Neural progenitor cell (in vitro differentiated cells): ENCODE measurements around the gene ZFPM1. TPM values are rescaled to one million over a fixed set of nuclear protein-coding genes. Genes with fewer than 3 reads are reported as not detected.
A peak's percentile ranks its signal among the peaks of the same experiment; 100 is the strongest.

Experiments
- DNase-seq: peaks from one replicate; pipeline ENCODE4 v3.0.0-alpha.2; 2016; ENCODE audit warnings: low spot score
- H2AFZ ChIP-seq: fragments of 200-600 bp; sonication (generic); replicated peaks from 2 replicates; pipeline ENCODE4 v1.6.1; 2016; ENCODE audit warnings: antibody characterized with exemption
- H3F3A ChIP-seq: fragments of 200-600 bp; sonication (generic); 2 replicates; pipeline ENCODE4 v1.6.1; 2016; ENCODE audit warnings: antibody characterized with exemption, low read depth
- H3K27ac ChIP-seq: fragments of 200-600 bp; sonication (generic); 2 replicates; pipeline ENCODE4 v1.5.1; 2016; ENCODE audit warnings: mild to moderate bottlenecking
- H3K27me3 ChIP-seq: fragments of 200-600 bp; sonication (generic); 2 replicates; pipeline ENCODE4 v1.6.1; 2016; ENCODE audit warnings: mild to moderate bottlenecking, moderate library complexity
- H3K36me3 ChIP-seq: fragments of 200-600 bp; sonication (generic); 2 replicates; pipeline ENCODE4 v1.5.1; 2016
- H3K4me1 ChIP-seq: fragments of 200-600 bp; sonication (generic); 2 replicates; pipeline ENCODE4 v1.6.1; 2016; ENCODE audit warnings: mixed run types
- H3K4me2 ChIP-seq: fragments of 200-600 bp; sonication (generic); 2 replicates; pipeline ENCODE4 v1.6.1; 2016
- H3K4me3 ChIP-seq: fragments of 200-600 bp; sonication (generic); 2 replicates; pipeline ENCODE4 v1.5.1; 2016
- H3K79me2 ChIP-seq: fragments of 200-600 bp; sonication (generic); 2 replicates; pipeline ENCODE4 v1.6.1; 2016; ENCODE audit warnings: low read depth
- H3K9ac ChIP-seq: fragments of 200-600 bp; sonication (generic); 2 replicates; pipeline ENCODE4 v1.6.1; 2016
- H3K9me3 ChIP-seq: fragments of 200-600 bp; sonication (generic); 2 replicates; pipeline ENCODE4 v1.5.1; 2016; ENCODE audit warnings: low read depth
- H4K20me1 ChIP-seq: fragments of 200-600 bp; sonication (generic); 2 replicates; pipeline ENCODE4 v1.6.1; 2016; ENCODE audit warnings: low read depth
- H3K27ac Mint-ChIP-seq: 3 replicates; pipeline ENCODE4 v1.8.0; 2021; ENCODE audit warnings: mixed read lengths
- H3K27me3 Mint-ChIP-seq: 2 replicates; pipeline ENCODE4 v1.8.0; 2022; ENCODE audit warnings: low read depth, mild to moderate bottlenecking, inconsistent platforms, moderate library complexity, mixed read lengths; ENCODE audit not compliant: insufficient read depth
- H3K36me3 Mint-ChIP-seq: 3 replicates; pipeline ENCODE4 v1.8.0; 2021; ENCODE audit warnings: mixed read lengths
- H3K4me1 Mint-ChIP-seq: 3 replicates; pipeline ENCODE4 v1.8.0; 2021; ENCODE audit warnings: mixed read lengths
- H3K4me3 Mint-ChIP-seq: 3 replicates; pipeline ENCODE4 v1.8.0; 2021; ENCODE audit warnings: mild to moderate bottlenecking, moderate library complexity, mixed read lengths
- H3K9me3 Mint-ChIP-seq: 3 replicates; pipeline ENCODE4 v1.8.0; 2020; ENCODE audit warnings: mixed read lengths
- EZH2 ChIP-seq: fragments of 200-600 bp; sonication (generic); IDR thresholded peaks from 2 replicates; pipeline ENCODE4 v1.6.1; 2017; ENCODE audit warnings: antibody characterized with exemption, mild to moderate bottlenecking, moderate library complexity
- EZH2phosphoT487 ChIP-seq: fragments of 200-600 bp; sonication (generic); IDR thresholded peaks from 2 replicates; pipeline ENCODE4 v1.6.1; 2017; ENCODE audit warnings: antibody characterized with exemption
- total RNA-seq: library from RNA; depleted of rRNA; stranded (reverse); fragments of >200 nt; gene quantifications from 2 replicates; pipeline ENCODE4 v1.2.3, GENCODE V29; 2015; ENCODE audit warnings: low replicate concordance
- TF ChIP-seq, protein P1 (sequence below): fragments of 200-600 bp; sonication (generic); IDR thresholded peaks from 2 replicates; pipeline ENCODE4 v1.5.1; 2017; ENCODE audit warnings: antibody characterized with exemption, mild to moderate bottlenecking

ZFPM1 gene
- total RNA-seq, 1 donor from 2014 or later = 0.36 TPM

DNA sequence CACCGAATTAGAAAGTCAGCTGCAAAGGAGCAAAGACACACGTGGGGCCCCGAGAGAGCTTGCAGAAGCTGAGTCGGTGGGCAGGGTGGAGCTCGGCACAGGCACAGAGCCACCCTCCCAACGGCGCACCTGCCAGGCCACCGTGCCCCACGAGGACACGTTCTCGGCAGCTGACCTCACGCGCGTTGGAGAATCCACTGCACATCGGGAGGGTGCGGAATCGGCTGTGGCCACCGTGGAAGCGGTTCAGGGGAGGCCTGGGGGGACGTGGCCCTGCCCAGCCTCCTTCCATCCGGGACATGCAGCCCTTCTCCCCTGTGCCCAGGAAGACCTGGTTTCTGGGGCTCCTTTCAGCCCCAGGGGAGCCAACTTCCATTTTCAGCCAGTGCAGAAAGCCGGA is 20.9 kb upstream of the ZFPM1 start:
- Mint-ChIP-seq H3K36me3 (no peaks in the 10 kb centered on the region), H3K27me3 (peaks cover 4% of the 10 kb centered on the region), H3K4me3 (peak overlapping the region; percentile 18), H3K4me1 (no peaks in the 10 kb centered on the region), H3K9me3 (no peaks in the 10 kb centered on the region), H3K27ac (no peak overlapping the region)
- Histone ChIP-seq H3K79me2 (no peaks in the 10 kb centered on the region), H2AFZ (no peak overlapping the region), H3K4me3 (no peak overlapping the region), H3K4me1 (peaks cover under 1% of the 10 kb centered on the region), H3K4me2 (no peak overlapping the region), H3K27ac (no peak overlapping the region), H3K36me3 (no peaks in the 10 kb centered on the region), H3F3A (no peaks in the 10 kb centered on the region), H3K27me3 (no peaks in the 10 kb centered on the region), H3K9ac (no peak overlapping the region), H4K20me1 (no peaks in the 10 kb centered on the region), H3K9me3 (no peaks in the 10 kb centered on the region)
- TF ChIP-seq, protein P1, sequence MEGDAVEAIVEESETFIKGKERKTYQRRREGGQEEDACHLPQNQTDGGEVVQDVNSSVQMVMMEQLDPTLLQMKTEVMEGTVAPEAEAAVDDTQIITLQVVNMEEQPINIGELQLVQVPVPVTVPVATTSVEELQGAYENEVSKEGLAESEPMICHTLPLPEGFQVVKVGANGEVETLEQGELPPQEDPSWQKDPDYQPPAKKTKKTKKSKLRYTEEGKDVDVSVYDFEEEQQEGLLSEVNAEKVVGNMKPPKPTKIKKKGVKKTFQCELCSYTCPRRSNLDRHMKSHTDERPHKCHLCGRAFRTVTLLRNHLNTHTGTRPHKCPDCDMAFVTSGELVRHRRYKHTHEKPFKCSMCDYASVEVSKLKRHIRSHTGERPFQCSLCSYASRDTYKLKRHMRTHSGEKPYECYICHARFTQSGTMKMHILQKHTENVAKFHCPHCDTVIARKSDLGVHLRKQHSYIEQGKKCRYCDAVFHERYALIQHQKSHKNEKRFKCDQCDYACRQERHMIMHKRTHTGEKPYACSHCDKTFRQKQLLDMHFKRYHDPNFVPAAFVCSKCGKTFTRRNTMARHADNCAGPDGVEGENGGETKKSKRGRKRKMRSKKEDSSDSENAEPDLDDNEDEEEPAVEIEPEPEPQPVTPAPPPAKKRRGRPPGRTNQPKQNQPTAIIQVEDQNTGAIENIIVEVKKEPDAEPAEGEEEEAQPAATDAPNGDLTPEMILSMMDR = no peak
- TF ChIP-seq EZH2phosphoT487 = no peak
- no peak for TF ChIP-seq EZH2
- DNase-seq = no peak

GRCh38 chr16:88432753-88433152 is 20.3 kb upstream of the ZFPM1 start:
- Histone ChIP-seq H3K27me3 (peaks cover 4% of the 10 kb centered on the region), H3K4me1 (peaks cover 6% of the 10 kb centered on the region), H3K4me2 (no peak overlapping the region), H3K9ac (no peak overlapping the region), H3K4me3 (no peak overlapping the region), H3F3A (no peaks in the 10 kb centered on the region), H3K27ac (no peak overlapping the region), H3K36me3 (no peaks in the 10 kb centered on the region), H3K79me2 (no peaks in the 10 kb centered on the region), H2AFZ (no peak overlapping the region), H4K20me1 (no peaks in the 10 kb centered on the region), H3K9me3 (no peaks in the 10 kb centered on the region)
- DNase-seq = no peak
- Mint-ChIP-seq H3K27ac (no peak overlapping the region), H3K4me3 (no peak overlapping the region), H3K4me1 (no peaks in the 10 kb centered on the region), H3K9me3 (no peaks in the 10 kb centered on the region), H3K27me3 (peaks cover 4% of the 10 kb centered on the region), H3K36me3 (no peaks in the 10 kb centered on the region)
- TF ChIP-seq EZH2 (no peak), EZH2phosphoT487 (no peak)
- TF ChIP-seq, protein P1 = no peak

- Histone ChIP-seq H3K27ac (no peak overlapping the region), H3K9me3 (no peaks in the 10 kb centered on the region), H3K4me2 (no peak overlapping the region), H4K20me1 (no peaks in the 10 kb centered on the region), H3K4me3 (no peak overlapping the region), H2AFZ (no peak overlapping the region), H3K4me1 (peaks cover 6% of the 10 kb centered on the region), H3K36me3 (no peaks in the 10 kb centered on the region), H3K79me2 (no peaks in the 10 kb centered on the region), H3F3A (no peaks in the 10 kb centered on the region), H3K27me3 (peaks cover 8% of the 10 kb centered on the region), H3K9ac (no peak overlapping the region)
- Mint-ChIP-seq H3K36me3 (no peaks in the 10 kb centered on the region), H3K27me3 (peaks cover 4% of the 10 kb centered on the region), H3K4me3 (no peak overlapping the region), H3K4me1 (no peaks in the 10 kb centered on the region), H3K9me3 (no peaks in the 10 kb centered on the region), H3K27ac (no peak overlapping the region)
- no peak for DNase-seq
- TF ChIP-seq EZH2phosphoT487 (no peak), EZH2 (no peak)
- TF ChIP-seq, protein P1 = no peak
Measured at GRCh38 chr16:88433632-88434352, 19.3 kb upstream of the ZFPM1 start.
